Immature natural killer cell (primary cell): Measurements from ENCODE around the gene MYO1E. TPM values are rescaled to one million over a fixed set of nuclear protein-coding genes. Genes with fewer than 3 reads are reported as not detected.

Experiments used
- DNase-seq, 3 donors: peaks; one replicate each; pipeline ENCODE4 v3.0.0; 2022; ENCODE audit warnings: mixed read lengths in 1 of 3
- H3K27ac Mint-ChIP-seq, 6 donors: one replicate each; pipeline ENCODE4 v1.8.0; 2020; ENCODE audit warnings: mixed read lengths in 6 of 6, mild to moderate bottlenecking in 5 of 6, inconsistent platforms in 4 of 6, moderate library complexity in 3 of 6
- H3K27me3 Mint-ChIP-seq, 3 donors: one replicate each; pipeline ENCODE4 v1.8.0; 2020 to 2021; ENCODE audit warnings: low read depth in 3 of 3, mild to moderate bottlenecking in 3 of 3, mixed read lengths in 3 of 3, moderate library complexity in 3 of 3, inconsistent platforms in 1 of 3
- H3K36me3 Mint-ChIP-seq, 3 donors: one replicate each; pipeline ENCODE4 v1.8.0; 2020; ENCODE audit warnings: mixed read lengths in 3 of 3, inconsistent platforms in 2 of 3, mild to moderate bottlenecking in 2 of 3
- H3K4me1 Mint-ChIP-seq, 2 donors: one replicate each; pipeline ENCODE4 v1.8.0; 2020; ENCODE audit warnings: inconsistent platforms in 2 of 2, mild to moderate bottlenecking in 2 of 2, mixed read lengths in 2 of 2, moderate library complexity in 1 of 2
- H3K4me3 Mint-ChIP-seq, 5 donors: one replicate each; pipeline ENCODE4 v1.8.0; 2020; ENCODE audit warnings: mild to moderate bottlenecking in 5 of 5, mixed read lengths in 5 of 5, inconsistent platforms in 3 of 5, moderate library complexity in 3 of 5
- H3K9me3 Mint-ChIP-seq, 6 donors: one replicate each; pipeline ENCODE4 v1.8.0; 2020; ENCODE audit warnings: mild to moderate bottlenecking in 6 of 6, mixed read lengths in 6 of 6, inconsistent platforms in 4 of 6, moderate library complexity in 3 of 6
- polyA plus RNA-seq, 3 donors: library from polyadenylated mRNA; unstranded; fragments of 300-500 nt; fragmentation: Illumina TruSeq; gene quantifications; one replicate each; pipeline ENCODE4 v1.2.3, GENCODE V29; 2021

MYO1E gene
- polyA plus RNA-seq, 3 donors from 2014 or later: 4.7 to 15.4 (median 7.1) TPM

- no peak for DNase-seq
- peaks cover 0 to 3% (median 0%) of the 10 kb centered on the region in 3 donors for H3K36me3 Mint-ChIP-seq
- H3K27me3 Mint-ChIP-seq: no peaks in the 10 kb centered on the region
- no peak overlapping the region for H3K27ac Mint-ChIP-seq
- H3K4me3 Mint-ChIP-seq: no peak overlapping the region
- H3K9me3 Mint-ChIP-seq: no peaks in the 10 kb centered on the region
- H3K4me1 Mint-ChIP-seq: no peaks in the 10 kb centered on the region
These were observed 255.9 kb downstream of the MYO1E start for GRCh38 chr15:59116771-59117170.

DNA sequence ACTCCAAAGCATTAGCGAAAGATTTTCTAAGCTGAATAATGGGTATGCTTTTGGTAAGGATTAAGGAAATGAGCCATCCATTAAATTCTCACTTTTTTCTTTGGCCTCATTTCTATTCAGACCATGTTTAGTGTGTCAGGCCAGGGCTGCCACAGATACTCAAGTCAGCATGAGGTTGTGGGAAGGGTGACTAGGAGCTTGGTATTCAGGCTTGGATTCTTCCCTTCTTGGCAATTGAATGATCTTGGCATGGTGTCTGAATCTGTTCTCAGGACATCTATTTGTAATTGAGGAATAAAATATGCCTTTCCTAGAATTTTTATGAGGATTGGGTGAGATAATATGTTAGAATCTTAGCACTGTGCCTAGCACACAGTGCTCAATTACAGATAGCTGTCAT, 256.5 kb downstream of the MYO1E start:
- H3K27ac Mint-ChIP-seq: no peak overlapping the region
- peaks cover 0 to 3% (median 0%) of the 10 kb centered on the region in 3 donors for H3K36me3 Mint-ChIP-seq
- no peak for DNase-seq
- no peaks in the 10 kb centered on the region for H3K4me1 Mint-ChIP-seq
- H3K27me3 Mint-ChIP-seq: no peaks in the 10 kb centered on the region
- no peaks in the 10 kb centered on the region for H3K9me3 Mint-ChIP-seq
- H3K4me3 Mint-ChIP-seq: no peak overlapping the region

- Mint-ChIP-seq H3K36me3 (peaks cover 0 to 3% (median 0%) of the 10 kb centered on the region in 3 donors), H3K4me3 (no peak overlapping the region), H3K27me3 (no peaks in the 10 kb centered on the region), H3K9me3 (no peaks in the 10 kb centered on the region), H3K27ac (no peak overlapping the region), H3K4me1 (no peaks in the 10 kb centered on the region)
- no peak for DNase-seq
These were observed 257.6 kb downstream of the MYO1E start for GRCh38 chr15:59115047-59115446.

- H3K27ac Mint-ChIP-seq: no peak overlapping the region
- no peaks in the 10 kb centered on the region for H3K4me1 Mint-ChIP-seq
These were observed 261.4 kb downstream of the MYO1E start for GRCh38 chr15:59111251-59111650.

GRCh38 chr15:59105854-59106253, 266.8 kb downstream of the MYO1E start:
- peaks cover 0 to 11% (median 7%) of the 10 kb centered on the region in 3 donors for H3K27me3 Mint-ChIP-seq
- peak overlapping the region; percentile 92 to 99 (median 96) for H3K4me3 Mint-ChIP-seq
- DNase-seq: no peak
- H3K9me3 Mint-ChIP-seq: no peaks in the 10 kb centered on the region
- no peak overlapping the region for H3K27ac Mint-ChIP-seq
- H3K36me3 Mint-ChIP-seq: no peaks in the 10 kb centered on the region
- H3K4me1 Mint-ChIP-seq: peaks cover 9 to 16% of the 10 kb centered on the region in 2 donors

More at GRCh38 chr15:59111251-59111650, 261.4 kb downstream of the MYO1E start:
- peaks cover 0 to 3% (median 0%) of the 10 kb centered on the region in 3 donors for H3K36me3 Mint-ChIP-seq
- no peaks in the 10 kb centered on the region for H3K27me3 Mint-ChIP-seq
- H3K9me3 Mint-ChIP-seq: no peaks in the 10 kb centered on the region
- no peak overlapping the region for H3K4me3 Mint-ChIP-seq
- no peak for DNase-seq

DNA sequence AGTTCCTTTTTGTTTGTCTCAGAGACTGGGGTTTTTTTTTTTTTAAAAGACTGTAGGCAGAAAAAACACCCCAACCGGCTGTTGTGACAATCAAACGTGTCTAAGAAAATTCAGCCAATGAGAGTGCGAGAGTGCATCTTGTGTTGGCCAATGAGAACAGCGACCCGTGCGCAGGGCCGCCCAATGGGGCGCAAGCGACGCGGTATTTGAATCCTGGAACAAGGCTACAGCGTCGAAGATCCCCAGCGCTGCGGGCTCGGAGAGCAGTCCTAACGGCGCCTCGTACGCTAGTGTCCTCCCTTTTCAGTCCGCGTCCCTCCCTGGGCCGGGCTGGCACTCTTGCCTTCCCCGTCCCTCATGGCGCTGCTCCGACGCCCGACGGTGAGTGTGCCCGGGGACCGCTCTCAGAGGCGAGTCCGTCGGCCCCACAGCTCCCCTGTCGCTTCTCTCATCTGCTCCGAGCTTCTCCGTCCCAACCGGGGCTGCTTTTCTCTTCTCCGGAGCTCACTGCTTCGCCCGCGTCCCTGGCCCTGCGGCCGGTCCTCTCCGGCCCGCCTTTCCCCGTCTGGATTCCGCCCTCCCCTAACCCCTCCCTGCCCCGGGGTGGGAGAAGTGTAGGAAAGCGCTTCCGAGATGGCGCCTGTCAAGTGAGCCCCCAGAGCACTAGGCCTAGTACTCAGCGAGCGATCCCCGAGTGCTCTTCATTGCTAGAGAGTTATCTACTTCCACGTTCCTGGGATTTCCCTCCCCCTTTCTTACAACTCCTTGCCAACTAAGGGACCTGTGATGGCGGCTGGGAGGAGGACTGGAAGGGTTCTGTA, 267.5 kb downstream of the MYO1E start, which contains the start of gene CCNB2:
TSS of gene CCNB2 (plus strand) at position 235 of the 821 bp plus-strand sequence. CDS start at position 358, 123 bp downstream.
- peaks cover 9 to 16% of the 10 kb centered on the region in 2 donors for H3K4me1 Mint-ChIP-seq
- no peaks in the 10 kb centered on the region for H3K36me3 Mint-ChIP-seq
- H3K27me3 Mint-ChIP-seq: peaks cover 0 to 11% (median 7%) of the 10 kb centered on the region in 3 donors
- H3K27ac Mint-ChIP-seq: peak within 1 kb of the TSS; percentile 88 to 99 (median 95)
- peak within 1 kb of the TSS; percentile 92 to 99 (median 96) for H3K4me3 Mint-ChIP-seq
- peak; percentile 83 to 86 (median 84) for DNase-seq
- no peaks in the 10 kb centered on the region for H3K9me3 Mint-ChIP-seq

GRCh38 chr15:59104602-59104911, 268.1 kb downstream of the MYO1E start:
- DNase-seq: no peak
- H3K4me3 Mint-ChIP-seq: peak overlapping the region; percentile 92 to 99 (median 96)
- no peaks in the 10 kb centered on the region for H3K9me3 Mint-ChIP-seq
- no peaks in the 10 kb centered on the region for H3K36me3 Mint-ChIP-seq
- H3K27me3 Mint-ChIP-seq: peaks cover 0 to 11% (median 7%) of the 10 kb centered on the region in 3 donors
- peak overlapping the region; percentile 88 to 99 (median 95) for H3K27ac Mint-ChIP-seq
- peaks cover 9 to 16% of the 10 kb centered on the region in 2 donors for H3K4me1 Mint-ChIP-seq

DNA sequence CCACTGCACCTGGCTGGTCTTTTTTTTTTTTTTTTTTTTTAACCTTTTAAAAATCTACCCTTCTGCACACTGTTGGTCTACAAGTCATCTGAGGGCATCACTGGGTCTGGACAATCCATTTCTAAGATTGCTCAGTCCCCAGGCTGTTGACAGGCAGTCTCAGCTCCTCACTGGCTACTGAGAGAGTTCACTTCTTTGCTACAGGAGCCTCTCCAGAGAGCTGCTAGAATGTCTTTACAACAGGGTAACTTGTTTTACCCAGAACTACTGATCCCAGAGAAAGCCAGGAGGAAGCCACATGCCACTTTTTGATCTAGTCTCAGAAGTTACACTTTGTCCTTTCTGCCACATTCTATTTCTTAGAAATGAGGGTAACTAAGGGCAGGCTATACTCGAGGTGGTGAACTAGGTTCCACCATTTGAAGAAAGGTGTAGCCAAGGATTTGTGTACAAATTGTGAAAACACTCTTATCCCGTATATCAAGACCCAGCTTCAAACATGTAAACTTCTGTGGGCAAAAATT, 273.4 kb downstream of the MYO1E start:
- no peak for DNase-seq
- Mint-ChIP-seq H3K4me3 (no peak overlapping the region), H3K4me1 (peaks cover 3 to 4% of the 10 kb centered on the region in 2 donors), H3K27ac (peak overlapping the region in 1 of 6 donors; percentile 34), H3K36me3 (peaks cover 7 to 18% (median 17%) of the 10 kb centered on the region in 3 donors), H3K27me3 (peaks cover 0 to 2% (median 2%) of the 10 kb centered on the region in 3 donors), H3K9me3 (no peaks in the 10 kb centered on the region)

- Mint-ChIP-seq H3K9me3 (no peaks in the 10 kb centered on the region), H3K27ac (peak overlapping the region in 1 of 6 donors; percentile 43)
These were observed 276.2 kb downstream of the MYO1E start for GRCh38 chr15:59096429-59096828.

DNA sequence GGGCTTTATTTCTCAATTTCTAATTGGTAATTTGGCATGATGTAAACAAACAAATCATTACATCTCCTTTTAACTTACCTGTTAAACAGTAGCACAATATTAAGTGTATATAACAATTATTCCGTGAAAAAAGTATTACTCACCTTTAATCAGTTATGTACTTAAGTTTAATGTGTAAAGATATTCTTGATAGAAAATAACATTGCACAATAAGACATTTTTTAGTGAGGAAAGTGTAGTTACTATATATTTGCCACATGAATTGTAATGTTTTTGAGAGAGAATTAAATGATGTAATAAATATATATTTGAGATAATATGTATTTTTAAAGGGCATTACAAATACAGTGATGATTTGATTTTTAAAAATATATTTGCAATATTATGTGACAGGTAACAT, 278.6 kb downstream of the MYO1E start:
- Mint-ChIP-seq H3K36me3 (peaks cover 18 to 46% (median 22%) of the 10 kb centered on the region in 3 donors), H3K4me3 (no peak overlapping the region), H3K27ac (no peak overlapping the region), H3K4me1 (peaks cover 0 to under 1% of the 10 kb centered on the region in 2 donors), H3K27me3 (no peaks in the 10 kb centered on the region), H3K9me3 (no peaks in the 10 kb centered on the region)
- no peak for DNase-seq

More at GRCh38 chr15:59096429-59096828, 276.2 kb downstream of the MYO1E start:
- H3K36me3 Mint-ChIP-seq: peaks cover 8 to 34% (median 22%) of the 10 kb centered on the region in 3 donors
- peaks cover 0 to 3% of the 10 kb centered on the region in 2 donors for H3K4me1 Mint-ChIP-seq
- H3K27me3 Mint-ChIP-seq: no peaks in the 10 kb centered on the region
- no peak overlapping the region for H3K4me3 Mint-ChIP-seq
- DNase-seq: no peak

DNA sequence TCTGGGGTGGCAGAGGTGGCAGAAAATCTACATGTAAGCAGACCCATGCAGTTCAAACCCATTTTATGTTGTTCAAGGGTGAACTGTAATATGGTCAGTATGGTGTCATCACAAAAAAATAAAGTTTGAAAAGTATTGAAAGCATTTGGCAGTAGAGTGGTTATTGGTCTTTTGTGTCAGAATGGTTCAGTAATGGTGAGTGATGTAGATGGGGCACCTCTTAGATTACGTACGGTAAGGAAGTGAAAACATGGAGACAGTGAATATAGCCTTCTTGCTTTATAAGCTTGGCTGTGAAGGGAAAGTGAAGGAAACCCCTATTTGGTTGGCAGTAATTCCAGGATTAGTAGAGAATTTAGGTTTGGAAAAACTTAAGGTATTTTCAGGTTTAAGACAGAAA, 284.9 kb downstream of the MYO1E start:
- H3K27ac Mint-ChIP-seq: peak overlapping the region in 2 of 6 donors; percentile 1 to 13
- no peak overlapping the region for H3K4me3 Mint-ChIP-seq
- H3K9me3 Mint-ChIP-seq: no peaks in the 10 kb centered on the region
- H3K4me1 Mint-ChIP-seq: no peaks in the 10 kb centered on the region
- H3K36me3 Mint-ChIP-seq: peaks cover 8 to 40% (median 19%) of the 10 kb centered on the region in 3 donors
- DNase-seq: no peak
- no peaks in the 10 kb centered on the region for H3K27me3 Mint-ChIP-seq

Other genes starting within 250 kb of the MYO1E start
- gene LDHAL6B, start 166.0 kb downstream of the MYO1E start, polyA plus RNA-seq: not detected
- gene FAM81A, start 65.3 kb upstream of the MYO1E start, polyA plus RNA-seq: under 1 TPM in 2 of 3 donors, not detected in 1; 0.40 to 0.94 TPM
- not detected for gene GCNT3, start 238.9 kb upstream of the MYO1E start, polyA plus RNA-seq